HUES6 (cell line): ENCODE measurements around the gene ZNF232.
"Not testable (repeated sequence)": the region's sequence is repeated elsewhere in the genome, so short reads cannot be mapped to it uniquely, and the experiment has no call there.

Source experiments
- H3K27ac ChIP-seq: 2 replicates; pipeline ENCODE4 v1.7.0; 2013; ENCODE audit warnings: low read depth, mild to moderate bottlenecking, low read length, inconsistent platforms
- H3K27me3 ChIP-seq: 2 replicates; pipeline ENCODE4 v1.6.1; 2013; ENCODE audit warnings: low read length; ENCODE audit not compliant: control insufficient read depth, insufficient read depth
- H3K36me3 ChIP-seq: 2 replicates; pipeline ENCODE4 v1.6.1; 2013; ENCODE audit warnings: low read length; ENCODE audit not compliant: control insufficient read depth, insufficient read depth
- H3K4me1 ChIP-seq: 2 replicates; pipeline ENCODE4 v1.6.1; 2013; ENCODE audit warnings: low read length; ENCODE audit not compliant: control insufficient read depth, insufficient read depth
- H3K4me3 ChIP-seq: 2 replicates; pipeline ENCODE4 v1.5.1; 2013; ENCODE audit warnings: low read depth, low read length
- H3K9ac ChIP-seq: one replicate; pipeline ENCODE4 v1.6.1; 2013; ENCODE audit warnings: mild to moderate bottlenecking, low read length
- H3K9me3 ChIP-seq: 2 replicates; pipeline ENCODE4 v1.6.1; 2013; ENCODE audit warnings: low read depth, low read length; ENCODE audit not compliant: control insufficient read depth, insufficient read depth

The ZNF232 gene

DNA sequence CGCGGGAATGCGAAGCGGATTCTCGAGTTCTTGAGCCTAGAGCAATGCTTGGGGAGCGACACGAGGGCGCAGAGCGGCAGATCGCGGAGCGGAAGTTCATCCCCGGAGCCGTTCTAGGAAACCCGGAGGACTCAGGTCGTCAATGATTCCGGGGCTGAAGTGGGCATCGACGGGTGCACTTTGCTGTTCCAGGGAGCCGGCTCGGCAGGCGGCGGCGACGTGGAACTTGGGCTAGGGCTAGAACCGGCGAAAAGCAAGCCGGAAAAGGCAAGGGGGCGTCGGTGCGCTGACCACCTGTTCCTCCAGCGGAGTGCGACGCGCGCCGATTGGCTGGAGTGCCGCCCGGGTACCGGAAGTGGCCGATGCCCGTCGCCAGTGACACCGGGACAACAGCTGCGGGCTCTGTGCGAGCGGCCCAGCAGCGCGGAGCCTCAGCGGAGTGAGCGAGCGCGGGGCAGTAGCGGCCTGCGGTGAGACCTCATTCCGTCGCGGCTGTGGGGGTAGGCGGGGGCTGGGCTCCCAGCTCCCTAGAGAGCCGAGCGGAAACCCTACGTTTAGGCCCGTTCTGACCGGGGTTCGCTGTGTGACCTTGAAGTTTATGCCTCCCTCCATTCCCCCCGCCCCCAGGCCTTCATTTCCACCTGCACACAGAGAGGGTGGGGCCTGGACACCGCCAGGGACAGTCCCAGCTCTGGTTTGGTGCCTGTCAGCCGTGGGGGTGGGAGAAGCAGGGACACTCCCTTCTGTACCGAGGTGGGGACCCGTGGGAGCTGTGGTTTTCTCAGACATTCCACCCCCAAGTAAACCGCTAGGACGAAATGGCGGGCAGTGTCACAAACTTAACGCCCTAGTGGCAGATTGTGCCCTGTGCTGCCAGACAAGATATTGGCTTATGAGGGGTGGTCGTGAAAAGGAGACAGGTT, 33.3 kb downstream of the ZNF232 start, which contains the start of gene ZFP3:
Gene ZFP3 (plus strand): TSS at position 362 of the 923 bp plus-strand sequence. CDS start 13,038 bp downstream, outside the sequence.
- Histone ChIP-seq H3K9ac (peak within 1 kb of the TSS; percentile 24), H3K27me3 (peaks cover 8% of the 10 kb centered on the region; the same call in 1 of the 2 replicates), H3K4me1 (peaks cover 5% of the 10 kb centered on the region; the same call in 1 of the 2 replicates), H3K36me3 (no peaks in the 10 kb centered on the region), H3K27ac (no peak within 1 kb of the TSS), H3K4me3 (peak within 1 kb of the TSS; percentile 58; the same call in 1 of the 2 replicates), H3K9me3 (no peaks in the 10 kb centered on the region)

GRCh38 chr17:5077781-5078105, 33.9 kb downstream of the ZNF232 start:
- no peaks in the 10 kb centered on the region for H3K36me3 ChIP-seq
- H3K27ac ChIP-seq: no peak overlapping the region
- no peak overlapping the region for H3K9ac ChIP-seq
- H3K27me3 ChIP-seq: peaks cover 8% of the 10 kb centered on the region; the same call in 1 of the 2 replicates
- peak overlapping the region; percentile 58; the same call in 1 of the 2 replicates for H3K4me3 ChIP-seq
- H3K4me1 ChIP-seq: peaks cover 5% of the 10 kb centered on the region; the same call in 1 of the 2 replicates
- no peaks in the 10 kb centered on the region for H3K9me3 ChIP-seq

DNA sequence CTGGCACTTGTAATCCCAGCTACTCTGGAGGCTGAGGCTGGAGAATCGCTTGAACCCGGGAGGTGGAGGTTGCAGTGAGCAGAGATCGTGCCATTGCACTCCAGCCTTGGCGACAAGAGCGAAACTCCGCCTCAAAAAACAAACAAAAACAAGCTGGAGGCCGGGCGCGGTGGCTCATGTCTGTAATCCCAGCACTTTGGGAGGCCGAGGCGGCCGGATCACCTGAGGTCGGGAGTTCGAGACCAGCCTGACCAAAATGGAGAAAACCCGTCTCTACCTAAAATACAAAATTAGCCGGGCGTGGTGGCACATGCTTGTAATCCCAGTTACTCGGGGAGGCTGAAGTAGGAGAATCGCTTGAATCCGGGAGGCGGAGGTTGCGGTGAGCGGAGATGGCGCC, 34.4 kb downstream of the ZNF232 start:
- not testable (repeated sequence) for H3K4me3 ChIP-seq, H3K4me1 ChIP-seq, H3K9ac ChIP-seq, H3K27ac ChIP-seq, H3K9me3 ChIP-seq, H3K36me3 ChIP-seq, H3K27me3 ChIP-seq

DNA sequence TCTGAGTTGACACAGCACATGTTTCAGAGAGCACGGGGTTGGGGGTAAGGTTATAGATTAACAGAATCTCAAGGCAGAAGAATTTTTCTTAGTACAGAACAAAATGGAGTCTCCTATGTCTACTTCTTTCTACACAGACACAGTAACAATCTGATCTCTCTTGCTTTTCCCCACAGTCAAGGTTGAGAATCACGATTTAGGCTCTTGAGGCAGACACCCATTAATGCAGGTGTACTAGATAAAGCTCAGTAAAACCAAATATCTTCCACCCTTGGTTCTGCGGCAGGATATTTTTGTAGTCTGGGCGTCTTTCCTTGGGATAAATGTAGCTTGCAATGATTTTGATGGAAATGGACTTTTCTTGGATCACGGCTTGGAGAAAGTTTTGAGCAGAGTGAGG, 36.2 kb downstream of the ZNF232 start:
- Histone ChIP-seq H3K9ac (peak overlapping the region; percentile 63), H3K27ac (peak overlapping the region; percentile 93; the same call in 1 of the 2 replicates), H3K4me3 (peak overlapping the region; percentile 26; the same call in 1 of the 2 replicates)
- not testable (repeated sequence) for H3K36me3 ChIP-seq, H3K27me3 ChIP-seq, H3K4me1 ChIP-seq, H3K9me3 ChIP-seq

GRCh38 chr17:5069724-5070123, 42.0 kb downstream of the ZNF232 start:
- Histone ChIP-seq H3K9me3 (no peaks in the 10 kb centered on the region), H3K27ac (no peak overlapping the region), H3K4me1 (no peaks in the 10 kb centered on the region; the same call in 1 of the 2 replicates), H3K4me3 (no peak overlapping the region), H3K27me3 (no peaks in the 10 kb centered on the region), H3K36me3 (no peaks in the 10 kb centered on the region), H3K9ac (no peak overlapping the region)

GRCh38 chr17:5068236-5068635, 43.4 kb downstream of the ZNF232 start:
- Histone ChIP-seq H3K27ac (no peak overlapping the region), H3K27me3 (no peaks in the 10 kb centered on the region), H3K4me3 (no peak overlapping the region), H3K4me1 (no peaks in the 10 kb centered on the region; the same call in 1 of the 2 replicates), H3K9ac (no peak overlapping the region), H3K36me3 (no peaks in the 10 kb centered on the region), H3K9me3 (no peaks in the 10 kb centered on the region)

DNA sequence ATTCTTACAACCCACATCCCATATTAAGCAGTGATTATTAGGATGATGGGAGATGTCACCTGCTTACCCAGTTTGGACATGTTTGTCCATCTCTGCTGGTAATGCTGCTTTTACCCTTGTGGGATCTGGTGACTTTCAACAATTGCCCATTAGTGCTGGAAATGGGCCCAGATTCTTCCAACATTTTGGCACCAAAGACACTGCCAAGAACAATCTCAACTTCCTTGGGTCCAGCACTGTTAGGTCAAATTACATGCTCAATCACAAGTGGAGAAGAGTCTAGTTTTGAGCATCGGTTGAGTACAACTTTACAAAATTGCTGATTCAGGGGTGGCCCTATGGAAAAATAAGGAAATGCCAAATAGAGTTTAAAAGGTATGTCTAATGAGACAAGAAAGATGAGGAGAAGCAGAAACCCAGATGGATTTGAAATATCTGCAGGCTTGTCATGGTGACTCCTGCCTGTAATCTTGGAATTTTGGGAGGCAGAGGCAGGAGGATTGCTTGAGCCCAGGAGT, 46.4 kb downstream of the ZNF232 start:
- Histone ChIP-seq H3K27ac (no peak overlapping the region), H3K4me1 (no peaks in the 10 kb centered on the region), H3K27me3 (no peaks in the 10 kb centered on the region), H3K9me3 (no peaks in the 10 kb centered on the region), H3K9ac (no peak overlapping the region), H3K4me3 (no peak overlapping the region), H3K36me3 (no peaks in the 10 kb centered on the region)
